RWPE2 (cell line): Measurements from ENCODE around the gene IGSF3.

Experiments
- ATAC-seq: fragments of 200-7000 bp; cut with Tn5 transposase; 3 replicates; pipeline ENCODE4 v1.9.1; 2021; ENCODE audit warnings: low read depth
- DNase-seq: peaks from one replicate; pipeline ENCODE4 v3.0.0-alpha.2; 2020; ENCODE audit warnings: low spot score
- H3K27ac ChIP-seq: fragments of 450-650 bp; 2 replicates; pipeline ENCODE4 v1.5.1; 2017; ENCODE audit warnings: mild to moderate bottlenecking; ENCODE audit not compliant: poor library complexity, severe bottlenecking
- H3K27me3 ChIP-seq: fragments of 250-450 bp; sonication (Bioruptor Pico); 2 replicates; pipeline ENCODE4 v1.5.1; 2021; ENCODE audit warnings: mild to moderate bottlenecking, moderate library complexity; ENCODE audit not compliant: insufficient read depth, poor library complexity, severe bottlenecking
- H3K36me3 ChIP-seq: fragments of 250-450 bp; sonication (Bioruptor Pico); 2 replicates; pipeline ENCODE4 v1.5.1; 2020; ENCODE audit warnings: low read depth, mild to moderate bottlenecking, moderate library complexity
- H3K4me1 ChIP-seq: fragments of 250-450 bp; sonication (Bioruptor Pico); 2 replicates; pipeline ENCODE4 v1.5.1; 2021; ENCODE audit warnings: mild to moderate bottlenecking, moderate library complexity; ENCODE audit not compliant: insufficient read depth, poor library complexity, severe bottlenecking
- H3K4me3 ChIP-seq: fragments of 250-450 bp; sonication (Bioruptor Pico); 2 replicates; pipeline ENCODE4 v1.5.1; 2021; ENCODE audit warnings: mild to moderate bottlenecking, moderate library complexity; ENCODE audit not compliant: severe bottlenecking
- H3K9me3 ChIP-seq: fragments of 250-450 bp; sonication (Bioruptor Pico); 2 replicates; pipeline ENCODE4 v1.5.1; 2021; ENCODE audit warnings: mild to moderate bottlenecking, moderate library complexity; ENCODE audit not compliant: severe bottlenecking
- CTCF ChIP-seq: fragments of 450-650 bp; IDR thresholded peaks from one replicate; pipeline ENCODE4 v1.5.1; 2017; ENCODE audit warnings: mild to moderate bottlenecking, moderate library complexity; ENCODE audit not compliant: poor library complexity, severe bottlenecking

The IGSF3 gene

DNA sequence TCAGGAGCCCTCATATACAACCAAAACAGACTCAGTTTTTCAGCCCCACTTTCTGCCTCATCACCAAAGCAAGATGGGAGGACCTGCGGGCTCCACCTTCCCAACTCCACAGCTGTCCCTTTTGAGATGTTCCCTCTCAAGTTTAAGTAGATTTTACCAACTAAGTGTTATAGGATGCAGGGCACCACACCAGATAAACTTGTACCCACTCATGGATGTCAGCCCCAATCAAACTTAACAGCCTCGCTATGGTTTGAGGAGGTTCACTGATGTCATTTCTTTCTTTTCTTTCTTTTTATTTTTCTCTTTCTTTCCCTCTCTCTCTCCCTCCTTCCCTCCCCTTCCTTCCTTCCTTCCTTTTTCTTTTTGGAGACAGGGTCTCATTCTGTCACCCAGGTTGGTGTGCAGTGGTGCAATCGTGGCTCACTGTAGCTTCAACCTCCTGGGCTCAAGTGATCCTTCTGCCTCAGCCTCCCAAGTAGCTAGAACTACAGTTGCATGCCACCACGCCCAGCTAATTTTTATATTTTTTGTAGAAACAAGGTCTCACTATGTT lies 110.1 kb downstream of the IGSF3 start:
- peak overlapping the region; percentile 81 for H3K27ac ChIP-seq
- no peaks in the 10 kb centered on the region for H3K27me3 ChIP-seq
- no peak overlapping the region for H3K4me3 ChIP-seq
- H3K36me3 ChIP-seq = no peaks in the 10 kb centered on the region; the same call in 1 of the 2 replicates
- DNase-seq = no peak
- H3K4me1 ChIP-seq = peaks cover 41% of the 10 kb centered on the region
- TF ChIP-seq CTCF = no peak
- no peaks in the 10 kb centered on the region for H3K9me3 ChIP-seq
- no peak for ATAC-seq

- TF ChIP-seq CTCF = peak; percentile 26
- peak overlapping the region; percentile 81 for H3K27ac ChIP-seq
- H3K4me1 ChIP-seq = peaks cover 41% of the 10 kb centered on the region
Measured at GRCh38 chr1:116556289-116557006, 111.1 kb downstream of the IGSF3 start.

DNA sequence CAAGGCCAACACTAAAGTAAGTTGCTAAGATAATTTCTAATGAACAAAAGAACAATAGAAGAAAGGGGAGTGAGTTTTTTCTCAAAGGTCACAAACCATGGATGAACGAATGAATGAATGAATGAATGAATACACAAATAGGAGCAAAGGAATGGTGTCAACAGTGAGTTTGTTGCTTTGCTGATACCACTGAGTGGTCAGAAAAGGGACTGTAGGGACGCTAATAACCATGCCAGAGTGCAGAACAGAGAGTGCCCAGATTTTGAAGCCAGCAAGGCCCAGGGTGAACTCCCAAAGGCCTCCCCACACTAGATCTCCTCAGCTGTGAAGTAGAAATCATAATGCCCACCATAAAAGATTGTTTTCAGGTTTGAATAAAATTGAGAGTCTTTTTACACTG lies 112.6 kb downstream of the IGSF3 start:
- Histone ChIP-seq H3K9me3 (no peaks in the 10 kb centered on the region), H3K27me3 (no peaks in the 10 kb centered on the region), H3K27ac (peak overlapping the region; percentile 81), H3K36me3 (no peaks in the 10 kb centered on the region; the same call in 1 of the 2 replicates), H3K4me1 (peaks cover 41% of the 10 kb centered on the region), H3K4me3 (no peak overlapping the region)
- TF ChIP-seq CTCF = no peak
- DNase-seq (no peak), ATAC-seq (no peak)

More at GRCh38 chr1:116556289-116557006, 111.1 kb downstream of the IGSF3 start:
- Histone ChIP-seq H3K9me3 (no peaks in the 10 kb centered on the region), H3K36me3 (no peaks in the 10 kb centered on the region; the same call in 1 of the 2 replicates), H3K27me3 (no peaks in the 10 kb centered on the region), H3K4me3 (no peak overlapping the region)
- ATAC-seq = peak; percentile 97
- DNase-seq = peak; percentile 97

- ATAC-seq (peak; percentile 66), DNase-seq (no peak)
- no peaks in the 10 kb centered on the region; the same call in none of the 2 replicates for H3K36me3 ChIP-seq
- H3K27ac ChIP-seq = peak overlapping the region; percentile 81
- no peak overlapping the region for H3K4me3 ChIP-seq
- no peaks in the 10 kb centered on the region for H3K9me3 ChIP-seq
- H3K27me3 ChIP-seq = no peaks in the 10 kb centered on the region
- TF ChIP-seq CTCF = no peak
- H3K4me1 ChIP-seq = peaks cover 41% of the 10 kb centered on the region
Measured at GRCh38 chr1:116553386-116554115, 114.0 kb downstream of the IGSF3 start.
